Panc1 (cell line): ENCODE data around the gene CREB3. TPM values are rescaled to one million over a fixed set of nuclear protein-coding genes. Genes with fewer than 3 reads are reported as not detected.

Experiments used
- ATAC-seq: fragments of 200-7000 bp; cut with Tn5 transposase; 2 replicates; pipeline ENCODE4 v1.9.1; 2020; ENCODE audit warnings: mild to moderate bottlenecking, moderate library complexity
- BruUV-seq: library from RNA; stranded (reverse); fragments of 400-500 nt; replicated peaks from 2 replicates; lab custom pipeline; 2021; lab: Mats Ljungman, UMichigan
- CTCF ChIA-PET: fragments of 300-600 bp; sonication (Branson Sonifier 250); formaldehyde crosslinking; loops from one replicate; lab custom pipeline; 2022; ENCODE audit warnings: antibody characterized with exemption; lab: Charles Lee
- POLR2A ChIA-PET: fragments of 300-600 bp; sonication (Branson Sonifier 250); formaldehyde crosslinking; loops from one replicate; lab custom pipeline; 2022; ENCODE audit warnings: antibody characterized with exemption; lab: Charles Lee
- DNase-seq: peaks from one replicate; pipeline ENCODE4 v3.0.0-alpha.2; 2010; ENCODE audit warnings: low read depth, low spot score
- H3K27ac ChIP-seq: 2 replicates; pipeline ENCODE4 v1.5.1; 2011; ENCODE audit warnings: mild to moderate bottlenecking, low read length, inconsistent platforms
- H3K27me3 ChIP-seq: fragments of 200-500 bp; sonication (Bioruptor generic); 2 replicates; pipeline ENCODE4 v1.6.0; 2014; ENCODE audit warnings: low read length, inconsistent platforms; ENCODE audit not compliant: control insufficient read depth, insufficient read depth
- H3K36me3 ChIP-seq: fragments of 200-500 bp; sonication (Bioruptor generic); 2 replicates; pipeline ENCODE4 v1.5.1; 2014; ENCODE audit warnings: inconsistent platforms, mild to moderate bottlenecking, low read length, moderate library complexity; ENCODE audit not compliant: control insufficient read depth, insufficient read depth
- H3K4me1 ChIP-seq: 2 replicates; pipeline ENCODE4 v1.5.1; 2011; ENCODE audit warnings: inconsistent platforms, mild to moderate bottlenecking, low read length, moderate library complexity; ENCODE audit not compliant: control insufficient read depth, insufficient read depth
- H3K4me3 ChIP-seq, 2 experiments: 2 replicates each; pipeline ENCODE4 v1.5.1; 2011 to 2012; ENCODE audit warnings: low read depth in 2 of 2, low read length in 2 of 2, mild to moderate bottlenecking in 2 of 2, inconsistent platforms in 1 of 2, moderate library complexity in 1 of 2
- H3K9me3 ChIP-seq: fragments of 200-500 bp; sonication (Bioruptor generic); 2 replicates; pipeline ENCODE4 v1.5.1; 2014; ENCODE audit warnings: low read depth, mild to moderate bottlenecking, inconsistent platforms, low read length, moderate library complexity; ENCODE audit not compliant: control insufficient read depth, insufficient read depth
- CTCF ChIP-seq: fragments of 450-650 bp; IDR thresholded peaks from 2 replicates; pipeline ENCODE4 v1.5.1; 2017; ENCODE audit warnings: mild to moderate bottlenecking
- POLR2AphosphoS5 ChIP-seq: IDR thresholded peaks from 2 replicates; pipeline ENCODE4 v1.6.1; 2012; ENCODE audit warnings: mild to moderate bottlenecking, low read depth, low read length, moderate library complexity
- REST ChIP-seq, 2 experiments: IDR thresholded peaks; 2 replicates each; pipeline ENCODE4 v1.6.1; 2011 to 2012; ENCODE audit warnings: low read depth in 2 of 2, control low read depth in 1 of 2, low read length in 1 of 2, mild to moderate bottlenecking in 1 of 2, moderate library complexity in 1 of 2; ENCODE audit not compliant: insufficient read depth in 1 of 2
- SIN3A ChIP-seq: IDR thresholded peaks from 2 replicates; pipeline ENCODE4 v1.6.1; 2012; ENCODE audit warnings: low read depth, mild to moderate bottlenecking, low read length, moderate library complexity, borderline replicate concordance; ENCODE audit not compliant: insufficient read depth
- TCF7L2 ChIP-seq: IDR thresholded peaks from 2 replicates; pipeline ENCODE4 v1.6.1; 2011; ENCODE audit warnings: mild to moderate bottlenecking, low read depth, low read length, inconsistent platforms
- in situ Hi-C: cut with HindIII; loops from 2 replicates; pipeline ENCODE4 v1.10.0; 2016; ENCODE audit warnings: low sequenced_read_pairs, low pct_unique_long_range_greater_than_20kb
- intact Hi-C: fragments of 100-400 bp; cut with micrococcal nuclease; formaldehyde crosslinking; loops from one replicate; pipeline ENCODE4 v1.10.0; 2022; ENCODE audit not compliant: unreplicated experiment
- total RNA-seq: library from RNA; stranded (reverse); gene quantifications from one replicate; pipeline ENCODE4 v1.2.1, GENCODE V29; 2021; ENCODE audit not compliant: unreplicated experiment

Gene CREB3
- total RNA-seq, 1 experiment from 2014 or later: 67.0 TPM

GRCh38 chr9:35741740-35742139 is 9.3 kb downstream of the CREB3 start:
- in situ Hi-C loops (no loop called here), intact Hi-C loops (no loop called here)
- BruUV-seq: no TSS peak
- H3K4me3 ChIP-seq: no peak overlapping the region
- CTCF ChIA-PET: interaction anchor here (1.2 kb wide), 1 partner anchor 141 kb away, joined by 3 read pairs; no protein-coding TSS in a partner anchor
- no peaks in the 10 kb centered on the region for H3K9me3 ChIP-seq
- no peak for TF ChIP-seq REST (IDR thresholded peaks at IDR 0.05; ENCODE audit: insufficient read depth in 1 of 2, low read depth in 2 of 2, low read length in 1 of 2)
- TF ChIP-seq POLR2AphosphoS5: no peak
- TF ChIP-seq CTCF: no peak
- H3K36me3 ChIP-seq: peaks cover 24% of the 10 kb centered on the region
- H3K4me1 ChIP-seq: peaks cover 17% of the 10 kb centered on the region
- H3K27ac ChIP-seq: no peak overlapping the region
- DNase-seq: no peak
- POLR2A ChIA-PET: no interaction called here
- H3K27me3 ChIP-seq: no peaks in the 10 kb centered on the region
- no peak for ATAC-seq

- Histone ChIP-seq H3K27me3 (no peaks in the 10 kb centered on the region), H3K4me3 (no peak overlapping the region), H3K27ac (no peak overlapping the region), H3K9me3 (no peaks in the 10 kb centered on the region), H3K36me3 (peaks cover 18% of the 10 kb centered on the region), H3K4me1 (peaks cover 17% of the 10 kb centered on the region; the same call in 1 of the 2 replicates)
- CTCF ChIA-PET: interaction anchor here (0.5 kb wide), 1 partner anchor 39 kb away, joined by 4 read pairs; no protein-coding TSS in a partner anchor
- TF ChIP-seq POLR2AphosphoS5 (no peak), SIN3A (no peak), REST (IDR thresholded peaks at IDR 0.05; ENCODE audit: insufficient read depth in 1 of 2, low read depth in 2 of 2, low read length in 1 of 2) (no peak), CTCF (no peak), TCF7L2 (no peak)
- ATAC-seq (no peak), DNase-seq (no peak)
- intact Hi-C loops: no loop called here
- POLR2A ChIA-PET: no interaction called here
- BruUV-seq: no TSS peak
- in situ Hi-C loops: no loop called here
These were observed 11.0 kb downstream of the CREB3 start for GRCh38 chr9:35743452-35743851.
